Mesenchymal stem cell (in vitro differentiated cells and primary cell): ENCODE data around the gene CBARP.

ENCODE experiments used
- DNase-seq: peaks from one replicate; pipeline ENCODE4 v3.0.0-alpha.2; 2013
- H2AFZ ChIP-seq: one replicate; pipeline ENCODE4 v1.6.1; 2013; ENCODE audit warnings: low read depth, mild to moderate bottlenecking, control low read depth, inconsistent platforms, low read length, moderate library complexity
- H2AK5ac ChIP-seq: 2 replicates; pipeline ENCODE4 v1.6.1; 2013; ENCODE audit warnings: low read length, moderate library complexity, mild to moderate bottlenecking, inconsistent platforms; ENCODE audit not compliant: severe bottlenecking
- H2BK120ac ChIP-seq: one replicate; pipeline ENCODE4 v1.6.1; 2013; ENCODE audit warnings: low read depth, mild to moderate bottlenecking, inconsistent platforms, low read length, moderate library complexity
- H2BK12ac ChIP-seq, 2 experiments: one replicate each; pipeline ENCODE4 v1.6.1; 2013; ENCODE audit warnings: inconsistent platforms in 2 of 2, low read length in 2 of 2, mild to moderate bottlenecking in 2 of 2, moderate library complexity in 2 of 2, control low read depth in 1 of 2
- H2BK15ac ChIP-seq: one replicate; pipeline ENCODE4 v1.6.1; 2013; ENCODE audit warnings: mild to moderate bottlenecking, low read depth, inconsistent platforms; ENCODE audit not compliant: poor library complexity, severe bottlenecking
- H2BK5ac ChIP-seq: 2 replicates; pipeline ENCODE4 v1.6.1; 2013; ENCODE audit warnings: low read depth, mild to moderate bottlenecking, low read length, control low read depth, inconsistent platforms; ENCODE audit not compliant: poor library complexity, severe bottlenecking
- H3K14ac ChIP-seq, 2 experiments: one replicate each; pipeline ENCODE4 v1.6.1; 2013; ENCODE audit warnings: inconsistent platforms in 2 of 2, low read length in 2 of 2, control low read depth in 1 of 2, mild to moderate bottlenecking in 1 of 2, moderate library complexity in 1 of 2
- H3K18ac ChIP-seq, 2 experiments: one replicate each; pipeline ENCODE4 v1.6.1; 2013; ENCODE audit warnings: inconsistent platforms in 2 of 2, low read length in 2 of 2, control low read depth in 1 of 2, low read depth in 1 of 2, mild to moderate bottlenecking in 1 of 2
- H3K23ac ChIP-seq, 2 experiments: one replicate each; pipeline ENCODE4 v1.6.1; 2013; ENCODE audit warnings: inconsistent platforms in 2 of 2, low read length in 2 of 2, mild to moderate bottlenecking in 2 of 2, moderate library complexity in 2 of 2, control low read depth in 1 of 2
- H3K27ac ChIP-seq: 2 replicates; pipeline ENCODE4 v1.5.1; 2013; ENCODE audit warnings: mild to moderate bottlenecking, moderate library complexity, low read length, control low read depth, inconsistent platforms; ENCODE audit not compliant: poor library complexity, severe bottlenecking
- H3K27me3 ChIP-seq, 2 experiments: 2 replicates each; pipeline versions ENCODE4 v1.6.1 to v1.7.0; 2013; ENCODE audit warnings: low read length in 2 of 2, mild to moderate bottlenecking in 2 of 2, moderate library complexity in 2 of 2, control low read depth in 1 of 2, inconsistent platforms in 1 of 2; ENCODE audit not compliant: control insufficient read depth in 1 of 2, insufficient read depth in 1 of 2
- H3K36me3 ChIP-seq, 2 experiments: 2 replicates each; pipeline versions ENCODE4 v1.6.1 to v1.7.0; 2013; ENCODE audit warnings: low read length in 2 of 2, control low read depth in 1 of 2, inconsistent platforms in 1 of 2, low read depth in 1 of 2, mild to moderate bottlenecking in 1 of 2; ENCODE audit not compliant: insufficient read depth in 2 of 2, control insufficient read depth in 1 of 2
- H3K4ac ChIP-seq, 2 experiments: one replicate each; pipeline ENCODE4 v1.6.1; 2013; ENCODE audit warnings: inconsistent platforms in 2 of 2, low read length in 2 of 2, mild to moderate bottlenecking in 2 of 2, moderate library complexity in 2 of 2, control low read depth in 1 of 2, low read depth in 1 of 2
- H3K4me1 ChIP-seq: 2 replicates; pipeline ENCODE4 v1.6.1; 2013; ENCODE audit warnings: low read depth, low read length, control low read depth; ENCODE audit not compliant: control insufficient read depth, insufficient read depth
- H3K4me2 ChIP-seq: 2 replicates; pipeline ENCODE4 v1.6.1; 2013; ENCODE audit warnings: low read length, mild to moderate bottlenecking, inconsistent platforms; ENCODE audit not compliant: poor library complexity, severe bottlenecking
- H3K4me3 ChIP-seq, 2 experiments: 2 replicates each; pipeline versions ENCODE4 v1.5.1 to v1.7.0; 2013; ENCODE audit warnings: low read length in 2 of 2, mild to moderate bottlenecking in 2 of 2, control low read depth in 1 of 2, low read depth in 1 of 2; ENCODE audit not compliant: insufficient read depth in 1 of 2
- H3K79me1 ChIP-seq: replicated peaks from 2 replicates; pipeline ENCODE4 v1.6.1; 2013; ENCODE audit warnings: mild to moderate bottlenecking, control low read depth, low read length, inconsistent platforms; ENCODE audit not compliant: poor library complexity, severe bottlenecking
- H3K9ac ChIP-seq: 2 replicates; pipeline ENCODE4 v1.7.0; 2013; ENCODE audit warnings: mild to moderate bottlenecking, low read length, moderate library complexity
- H3K9me3 ChIP-seq: 2 replicates; pipeline ENCODE4 v1.7.0; 2013; ENCODE audit warnings: mild to moderate bottlenecking, low read length; ENCODE audit not compliant: control insufficient read depth
- H4K8ac ChIP-seq: one replicate; pipeline ENCODE4 v1.6.1; 2013; ENCODE audit warnings: inconsistent platforms, mild to moderate bottlenecking, low read length, moderate library complexity
- H4K91ac ChIP-seq: one replicate; pipeline ENCODE4 v1.6.1; 2013; ENCODE audit warnings: mild to moderate bottlenecking, low read length, inconsistent platforms
- WGBS: methylation state at CpG from one replicate; pipeline ENCODE4 v1.1.7; 2013; ENCODE audit warnings: mixed read lengths; 5-methylcytosine and 5-hydroxymethylcytosine counted together

The CBARP gene

GRCh38 chr19:1257475-1258162 lies 19.8 kb upstream of the CBARP start:
- no peak overlapping the region for H2AFZ ChIP-seq
- H2BK5ac ChIP-seq: no peak overlapping the region
- peak overlapping the region; percentile 66 for H4K8ac ChIP-seq
- peak overlapping the region in 1 of 2 experiments; percentile 19 for H3K23ac ChIP-seq
- H3K18ac ChIP-seq: peak overlapping the region in 1 of 2 experiments; percentile 71
- H3K14ac ChIP-seq: no peak overlapping the region
- H2BK15ac ChIP-seq: no peak overlapping the region
- peak overlapping the region in 1 of 2 experiments; percentile 33 for H3K4me3 ChIP-seq
- no peak overlapping the region for H4K91ac ChIP-seq
- no peak overlapping the region for H3K4ac ChIP-seq
- peaks cover 4% of the 10 kb centered on the region for H3K79me1 ChIP-seq
- H3K9ac ChIP-seq: peak overlapping the region; percentile 81
- peaks cover 81% of the 10 kb centered on the region for H3K4me1 ChIP-seq
- no peak overlapping the region for H2BK12ac ChIP-seq
- H3K27me3 ChIP-seq: no peaks in the 10 kb centered on the region
- no peak overlapping the region for H2AK5ac ChIP-seq
- no peaks in the 10 kb centered on the region for H3K9me3 ChIP-seq
- H3K4me2 ChIP-seq: no peak overlapping the region
- H3K36me3 ChIP-seq: peaks cover 43 to 66% of the 10 kb centered on the region in 2 experiments
- DNase-seq: no peak
- H3K27ac ChIP-seq: peak overlapping the region; percentile 57
- H2BK120ac ChIP-seq: no peak overlapping the region
- 77% methylated on average over 22 of the region's 23 CpGs for WGBS

GRCh38 chr19:1256646-1257474 lies 19.1 kb upstream of the CBARP start:
- H3K27ac ChIP-seq: no peak overlapping the region
- H2AK5ac ChIP-seq: no peak overlapping the region
- no peak overlapping the region for H3K14ac ChIP-seq
- peak overlapping the region; percentile 35 for H4K91ac ChIP-seq
- no peaks in the 10 kb centered on the region for H3K9me3 ChIP-seq
- H3K36me3 ChIP-seq: peaks cover 44 to 73% of the 10 kb centered on the region in 2 experiments
- peak overlapping the region; percentile 21 to 40 for H2BK12ac ChIP-seq
- H3K4me3 ChIP-seq: peak overlapping the region in 1 of 2 experiments; percentile 9
- H2BK5ac ChIP-seq: no peak overlapping the region
- peak overlapping the region in 1 of 2 experiments; percentile 79 for H3K4ac ChIP-seq
- DNase-seq: no peak
- no peak overlapping the region for H3K4me2 ChIP-seq
- H2BK15ac ChIP-seq: no peak overlapping the region
- H3K4me1 ChIP-seq: peaks cover 73% of the 10 kb centered on the region
- peak overlapping the region in 1 of 2 experiments; percentile 4 for H3K18ac ChIP-seq
- H3K9ac ChIP-seq: peak overlapping the region; percentile 81
- H2AFZ ChIP-seq: no peak overlapping the region
- peak overlapping the region; percentile 19 for H2BK120ac ChIP-seq
- H3K79me1 ChIP-seq: peaks cover 4% of the 10 kb centered on the region
- peak overlapping the region; percentile 33 for H4K8ac ChIP-seq
- no peak overlapping the region for H3K23ac ChIP-seq
- no peaks in the 10 kb centered on the region for H3K27me3 ChIP-seq
- 89% methylated on average over 44 of the region's 46 CpGs for WGBS

- Histone ChIP-seq H3K14ac (peak overlapping the region in 1 of 2 experiments; percentile 80), H3K79me1 (peaks cover 1% of the 10 kb centered on the region), H3K4me1 (peaks cover 62% of the 10 kb centered on the region), H2BK15ac (peak overlapping the region; percentile 6), H3K9ac (peak overlapping the region; percentile 96), H3K27me3 (no peaks in the 10 kb centered on the region), H2BK12ac (peak overlapping the region in 1 of 2 experiments; percentile 29), H2AK5ac (peak overlapping the region; percentile 3), H3K4me2 (no peak overlapping the region), H3K18ac (peak overlapping the region; percentile 45 to 86), H2BK5ac (no peak overlapping the region), H3K4ac (no peak overlapping the region), H3K9me3 (no peaks in the 10 kb centered on the region), H4K91ac (peak overlapping the region; percentile 65), H3K27ac (peak overlapping the region; percentile 37), H3K4me3 (peak overlapping the region in 1 of 2 experiments; percentile 73), H2AFZ (no peak overlapping the region), H3K23ac (no peak overlapping the region), H3K36me3 (peaks cover 51 to 87% of the 10 kb centered on the region in 2 experiments), H4K8ac (peak overlapping the region; percentile 82), H2BK120ac (peak overlapping the region; percentile 13)
- no peak for DNase-seq
- WGBS: 90% methylated on average over 52 of the region's 52 CpGs
Measured at GRCh38 chr19:1255186-1256161, 17.7 kb upstream of the CBARP start.
